Measurements from ENCODE around the gene IQGAP2.

IQGAP2 gene

DNA sequence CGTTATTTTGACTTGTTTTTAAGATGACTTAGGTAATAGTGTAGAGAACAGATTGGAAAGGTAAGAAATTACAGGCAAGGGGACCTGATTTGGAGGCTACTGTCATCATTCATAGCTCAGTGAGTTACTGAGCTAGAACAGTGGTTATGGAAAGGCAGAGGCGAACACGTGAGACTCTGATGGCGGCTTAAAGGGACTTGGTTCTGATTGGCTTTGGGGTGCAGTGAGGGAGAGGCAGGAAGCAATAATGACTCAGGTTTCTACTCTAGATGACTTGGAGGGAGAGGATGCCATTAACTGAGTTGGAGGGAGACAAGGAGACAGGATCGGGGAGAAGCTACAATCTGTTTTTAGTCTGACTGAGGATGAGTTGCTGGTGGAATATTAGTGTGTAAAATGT lies 217.1 kb downstream of the IQGAP2 start:
- DNase-seq = no peak

DNA sequence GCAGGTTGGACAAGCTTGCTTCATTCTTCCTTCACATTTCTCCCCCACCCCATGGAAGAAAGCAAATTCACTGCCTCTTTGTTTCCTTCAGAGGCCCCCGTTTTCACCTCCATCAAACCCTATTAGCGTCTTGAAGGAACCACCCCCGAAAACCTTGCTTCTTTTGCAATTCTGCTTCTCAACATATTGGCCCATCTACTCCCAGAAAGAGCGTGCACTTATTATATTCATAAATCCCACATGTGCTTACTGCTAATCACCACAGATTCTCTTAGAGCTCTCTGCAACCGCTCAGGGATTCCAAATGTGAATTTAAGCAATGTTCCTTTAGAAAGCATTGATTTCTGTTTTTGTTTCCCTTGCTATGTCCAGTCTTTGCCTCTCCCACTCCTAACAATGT lies 219.0 kb downstream of the IQGAP2 start:
- DNase-seq = no peak

DNA sequence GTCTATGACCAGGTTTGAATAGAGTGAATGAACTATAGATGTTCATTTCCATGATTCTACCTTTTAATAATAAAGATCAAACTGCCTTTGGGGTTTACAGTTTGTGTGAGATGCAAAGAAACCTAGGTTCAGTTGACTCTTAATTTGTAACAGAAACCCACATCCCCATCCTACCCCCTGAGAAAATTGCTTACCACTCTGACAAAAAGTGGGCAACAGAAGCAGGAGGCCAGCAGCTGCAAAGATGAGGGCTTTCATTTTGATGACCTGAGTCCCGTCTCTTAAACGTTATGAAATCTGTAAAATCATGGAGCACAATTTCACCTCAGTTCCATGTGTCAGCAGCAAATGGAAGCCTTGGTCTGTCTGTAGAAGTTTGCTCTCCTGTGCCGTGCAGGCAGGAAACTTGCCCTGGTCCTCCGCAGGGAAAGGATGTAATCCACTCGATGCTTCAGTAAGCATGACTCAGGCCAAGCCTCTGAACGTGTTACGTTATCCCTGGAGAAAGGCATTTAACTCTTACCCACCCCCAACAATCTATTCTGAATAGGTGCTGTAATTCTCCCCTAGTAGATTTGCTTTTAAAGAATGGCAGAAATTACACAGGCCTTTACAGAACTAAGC lies 220.0 kb downstream of the IQGAP2 start, which contains the start of gene F2RL2:
F2RL2 (minus strand) TSS at position 431 of the 624 bp plus-strand sequence; CDS start at position 258, 173 bp downstream.
- DNase-seq = no peak

DNA sequence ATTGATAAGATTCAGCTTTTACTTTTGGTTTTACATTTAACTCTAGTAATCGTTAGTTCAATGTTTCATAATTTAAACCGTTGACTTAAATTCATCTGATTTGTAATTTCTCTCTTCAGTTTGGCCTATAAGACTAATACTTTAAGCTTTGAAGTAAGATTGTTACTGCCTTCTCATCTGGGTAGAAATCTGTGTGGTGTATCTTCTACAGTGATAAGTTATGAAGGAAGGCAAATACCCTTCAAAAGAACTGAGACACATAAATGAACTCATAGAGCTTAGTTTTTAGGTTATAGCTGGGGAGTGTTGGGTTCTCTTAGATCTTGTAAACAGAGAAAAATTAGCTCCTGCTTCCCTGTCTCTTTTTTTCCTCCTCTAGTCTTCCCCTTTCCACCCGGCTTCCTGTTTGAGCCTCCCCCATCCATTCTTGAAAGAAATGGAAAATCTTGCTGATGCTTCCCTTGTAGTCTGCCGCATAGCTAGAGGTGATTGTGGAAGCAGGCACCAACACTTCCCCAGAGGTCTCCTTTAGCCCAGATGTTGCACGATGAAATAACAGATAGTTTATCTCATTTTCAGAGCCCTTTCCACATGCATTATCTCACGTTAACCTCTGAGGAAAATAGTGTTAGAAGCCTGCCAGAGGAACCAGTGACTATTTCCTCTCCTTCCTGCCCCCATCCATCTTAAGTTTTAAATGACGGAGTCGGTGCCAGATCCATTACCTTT lies 222.2 kb downstream of the IQGAP2 start:
- no peak for DNase-seq

DNA sequence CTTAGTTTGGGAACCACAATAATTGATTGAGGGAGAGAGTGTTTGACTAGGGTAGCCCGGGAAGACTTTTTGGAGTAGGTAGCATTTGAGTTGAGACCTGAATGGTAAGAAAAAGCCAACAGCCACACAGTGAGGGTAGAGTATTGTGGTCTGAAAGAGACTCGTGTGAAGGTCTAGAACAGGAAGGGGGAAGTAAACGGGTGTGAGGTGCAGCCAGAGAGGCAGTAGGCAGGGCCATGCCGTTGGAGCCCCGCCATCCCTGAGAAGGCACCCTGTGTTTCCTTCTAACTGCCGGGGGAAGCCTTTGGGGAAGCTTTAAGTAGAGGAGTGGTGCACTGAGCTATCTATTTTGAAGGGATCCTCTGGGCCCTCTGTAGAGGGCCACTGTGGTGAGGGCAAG lies 223.7 kb downstream of the IQGAP2 start:
- no peak for DNase-seq

DNA sequence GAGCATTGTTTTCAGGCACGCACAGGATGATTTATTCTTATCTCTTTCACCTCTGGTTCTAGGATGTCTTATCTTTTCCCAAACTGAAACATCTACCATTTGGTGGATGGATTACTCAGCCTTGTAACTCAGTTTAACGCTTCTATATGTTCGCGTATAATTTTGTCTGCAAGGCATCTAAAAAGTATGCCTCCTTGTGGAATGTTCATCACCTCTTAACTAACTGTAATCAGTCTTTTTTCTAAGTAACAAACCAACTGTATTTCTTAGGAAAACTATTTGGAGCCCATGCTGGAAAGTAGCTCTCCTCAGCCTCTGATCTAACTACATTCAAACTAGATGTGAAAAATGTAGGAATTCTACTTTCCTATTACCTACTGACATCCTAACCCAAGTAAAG lies 231.6 kb downstream of the IQGAP2 start:
- DNase-seq = no peak

DNA sequence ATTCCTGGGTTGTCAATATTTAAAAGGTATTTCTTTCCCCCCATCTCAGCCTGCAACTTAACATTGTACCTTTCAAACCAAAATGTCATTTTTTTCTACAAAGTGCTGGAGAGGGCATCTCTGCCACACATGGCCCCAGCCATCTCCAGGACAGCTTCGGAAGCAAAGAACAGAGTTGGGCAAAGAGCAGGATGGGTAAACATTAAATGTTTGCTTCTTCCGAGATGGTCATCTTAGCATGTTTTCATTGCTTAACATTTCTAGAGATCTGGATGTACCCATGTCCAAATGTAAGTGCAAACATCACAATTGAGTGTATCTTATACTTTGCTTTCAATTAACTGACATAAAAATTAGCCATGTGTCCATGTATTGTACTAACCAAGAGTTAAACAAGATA lies 234.4 kb downstream of the IQGAP2 start:
- no peak for DNase-seq

DNA sequence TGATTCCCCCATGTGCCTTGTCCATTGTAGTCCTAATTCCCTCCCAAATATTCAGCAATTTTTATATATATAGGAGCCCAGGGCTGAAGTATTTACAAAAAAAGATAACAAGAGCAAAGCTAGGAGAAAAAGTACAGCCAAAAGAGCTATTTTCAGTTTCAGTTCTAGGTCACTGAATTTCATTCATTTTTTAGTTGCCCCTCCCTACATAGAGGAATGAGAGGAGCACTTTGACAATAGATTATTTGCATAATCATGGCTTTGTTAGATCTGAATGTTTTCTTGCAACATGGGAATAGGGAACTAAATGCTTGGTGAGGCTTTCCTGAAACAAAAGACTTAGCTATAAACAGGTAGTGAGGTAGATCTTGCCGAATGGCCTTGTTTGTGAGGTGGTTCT lies 235.4 kb downstream of the IQGAP2 start:
- no peak for DNase-seq

DNA sequence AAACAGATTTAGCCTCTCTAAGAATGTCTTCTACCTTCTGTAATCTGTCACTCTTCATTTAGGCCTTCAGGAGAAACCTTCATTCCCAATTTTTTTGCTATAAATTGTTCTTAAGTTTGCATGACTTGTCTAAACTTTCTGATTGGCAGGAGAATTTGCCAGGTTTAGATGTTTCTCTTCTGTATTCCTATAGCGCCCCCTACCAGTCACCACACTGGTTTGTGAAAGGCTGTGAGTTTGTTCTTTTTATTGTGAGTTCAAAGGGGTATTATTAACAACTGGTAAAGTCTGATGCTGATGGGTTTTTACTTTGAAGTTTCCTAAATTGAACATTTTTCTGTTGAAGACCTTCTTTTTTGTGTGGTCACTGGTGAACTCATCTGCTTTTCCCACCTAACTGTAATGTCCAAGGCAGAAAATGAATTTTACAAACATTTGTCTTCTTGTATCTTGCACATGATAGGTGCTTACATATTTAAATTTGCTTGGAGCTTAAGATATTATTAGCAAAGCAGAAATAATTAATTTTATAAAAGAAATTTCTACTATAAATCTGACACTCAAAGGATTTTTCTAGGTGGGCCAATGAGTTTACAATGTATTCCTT lies 238.5 kb downstream of the IQGAP2 start:
- DNase-seq = peak; percentile 43

DNA sequence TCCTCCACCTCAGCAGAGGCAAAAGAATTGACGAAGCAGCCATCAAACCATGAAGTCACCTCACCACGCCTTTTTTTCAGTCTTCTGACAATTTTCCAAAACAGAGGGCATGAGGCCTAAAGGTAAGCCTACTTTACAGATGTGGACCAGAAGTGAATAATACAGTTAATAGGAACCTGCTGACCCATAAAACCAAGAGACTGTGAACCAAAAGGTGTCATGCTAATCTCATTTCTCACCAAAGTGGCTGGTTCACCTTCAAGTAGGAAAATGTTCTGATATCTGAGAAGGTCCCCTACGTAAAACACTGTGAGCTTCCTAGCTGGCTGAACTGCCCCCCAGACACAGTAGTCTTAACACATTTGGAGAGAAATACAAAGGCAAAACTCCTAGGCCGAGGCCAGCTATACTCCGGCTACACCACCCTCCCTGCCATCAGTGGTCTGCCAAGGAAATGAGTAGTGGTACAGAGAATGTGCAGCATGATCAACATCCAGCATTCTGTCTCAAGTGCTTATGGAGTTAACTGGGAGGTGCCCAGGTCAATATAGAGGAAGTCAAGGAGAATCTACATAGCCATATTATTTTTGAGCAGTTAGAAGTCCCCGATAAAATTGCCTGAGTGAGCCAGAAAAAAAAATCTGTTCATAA lies 239.4 kb downstream of the IQGAP2 start:
- DNase-seq = no peak

DNA sequence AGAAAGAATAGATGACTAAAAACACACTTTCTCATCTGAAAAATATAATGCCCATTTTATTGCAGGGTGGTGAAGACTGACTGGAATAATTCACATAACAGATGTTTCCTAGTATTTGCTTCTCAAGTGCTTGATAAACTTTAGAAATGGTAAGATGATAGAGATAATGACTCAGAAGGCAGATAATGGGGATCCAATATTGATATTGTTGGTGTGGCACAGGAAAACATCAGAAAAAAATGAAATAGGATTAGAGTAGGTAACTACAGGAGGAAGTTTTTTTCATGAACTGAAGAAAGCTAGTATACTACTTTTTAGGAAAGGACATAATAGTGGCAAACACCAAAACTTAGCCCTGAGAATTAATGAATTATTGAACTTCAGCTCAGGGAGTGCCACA lies 240.3 kb downstream of the IQGAP2 start:
- DNase-seq = no peak

DNA sequence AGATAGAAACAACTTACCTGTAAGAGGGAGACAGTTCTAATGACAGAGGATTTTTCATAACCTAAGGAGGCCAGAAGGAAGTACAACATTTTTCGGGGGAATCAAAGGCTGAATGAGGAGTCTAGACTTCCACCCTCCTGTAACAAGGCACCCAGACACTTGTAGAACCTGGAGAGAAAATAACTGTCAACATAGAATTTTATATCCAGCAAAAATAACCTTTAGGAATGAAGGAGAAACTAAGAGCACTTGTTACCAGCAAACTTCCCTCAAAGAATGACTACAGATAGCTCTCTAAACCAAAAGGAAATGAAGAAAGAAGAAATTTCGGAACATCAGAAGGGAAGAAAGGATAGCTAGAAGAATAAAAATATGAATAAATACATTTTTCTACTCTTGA lies 246.1 kb downstream of the IQGAP2 start:
- DNase-seq = no peak

DNA sequence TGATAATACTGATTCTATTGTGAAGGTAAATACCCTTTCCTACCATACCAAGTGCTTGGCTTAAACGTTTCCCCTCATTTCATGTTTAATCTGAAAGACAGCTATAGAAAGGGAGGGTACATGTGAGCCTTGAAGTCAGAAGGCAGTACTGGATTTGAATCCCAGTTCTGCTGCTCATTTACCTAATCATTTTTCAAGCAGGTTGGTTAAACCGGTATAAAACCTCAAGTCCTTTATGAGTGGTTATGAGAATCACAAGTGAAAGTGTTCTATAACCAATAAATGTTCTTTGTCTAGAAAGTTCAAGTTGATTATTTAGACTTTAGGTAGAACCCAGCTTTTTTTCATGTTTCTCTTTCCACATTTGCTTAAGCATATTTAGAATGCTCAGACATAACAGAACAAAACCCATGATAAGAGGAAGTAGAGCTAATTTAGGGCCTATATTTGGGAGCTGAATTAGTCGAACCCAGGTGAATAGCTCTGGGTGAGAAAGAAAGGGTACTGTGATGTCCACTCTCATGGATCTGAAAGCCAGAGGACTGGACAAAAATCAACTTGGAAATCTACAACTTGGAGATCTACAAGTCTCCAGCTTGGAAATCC lies 249.8 kb downstream of the IQGAP2 start:
- no peak for DNase-seq

DNA sequence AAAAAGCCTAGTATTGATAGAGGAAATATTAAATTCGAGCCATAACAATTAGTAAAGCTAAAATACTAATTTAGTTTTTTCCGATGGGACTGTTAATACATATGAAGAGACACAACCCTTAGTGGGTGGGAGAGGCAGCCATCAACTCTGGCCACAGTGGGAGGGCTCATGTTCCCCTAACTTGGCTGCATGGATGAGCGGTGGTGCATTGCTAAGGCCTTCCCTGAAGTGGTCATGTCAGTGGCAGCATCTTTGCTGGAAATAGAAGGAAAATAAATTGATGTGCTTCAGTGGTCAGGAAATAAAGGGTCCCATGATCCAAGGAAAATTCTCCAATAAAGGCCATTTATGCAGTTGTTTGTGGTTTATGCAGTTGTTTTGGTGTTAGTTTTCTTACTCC lies 254.0 kb downstream of the IQGAP2 start:
- DNase-seq = no peak

DNA sequence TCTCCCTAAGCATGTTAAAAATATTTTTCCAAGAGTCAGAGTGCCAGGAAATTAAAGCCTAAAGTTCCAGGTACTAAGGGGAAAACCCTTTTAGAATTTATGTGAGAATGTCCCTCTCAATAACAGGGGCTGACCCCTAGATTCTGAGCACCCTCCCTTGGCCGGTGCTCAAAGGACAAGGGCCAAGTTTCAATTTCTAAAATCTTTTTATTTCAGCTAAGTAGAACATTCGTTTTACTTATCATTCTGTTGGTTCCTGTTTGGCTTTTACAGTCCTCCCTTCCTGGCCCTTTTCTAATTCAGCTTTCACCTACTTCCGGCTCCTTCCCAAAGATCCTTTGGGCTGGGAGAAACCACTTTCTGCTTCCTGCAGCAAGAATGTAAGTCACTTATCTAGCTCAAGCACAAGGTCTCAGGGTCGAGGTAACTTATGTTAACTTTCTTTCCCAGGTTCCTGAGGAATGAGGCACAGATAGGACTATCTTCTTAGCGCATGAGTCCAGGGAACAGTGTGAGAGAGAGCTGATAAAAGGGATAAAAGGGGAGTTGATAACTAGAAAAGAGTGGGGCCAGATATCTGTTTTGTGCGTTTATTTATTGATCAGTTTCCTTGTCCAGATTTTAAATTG lies 254.7 kb downstream of the IQGAP2 start:
- DNase-seq = no peak

DNA sequence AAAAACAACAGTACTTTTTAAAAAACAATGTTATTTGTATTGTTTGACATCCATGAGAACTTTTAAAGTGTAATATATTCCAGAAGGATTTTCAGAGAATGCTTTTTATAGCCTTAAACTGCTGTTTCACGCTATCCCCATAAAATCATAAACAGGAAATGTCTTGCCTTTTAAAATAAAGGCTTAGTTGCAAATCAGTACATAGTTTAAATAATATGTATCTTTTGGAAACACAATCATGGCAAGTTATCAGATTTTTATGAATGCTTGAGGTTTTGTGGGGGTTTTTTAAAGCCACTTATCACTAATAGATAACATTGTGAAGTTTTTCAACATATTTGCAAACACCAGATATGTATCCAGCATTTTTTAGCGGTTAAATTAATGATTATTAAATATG lies 257.3 kb downstream of the IQGAP2 start:
- DNase-seq = no peak

DNA sequence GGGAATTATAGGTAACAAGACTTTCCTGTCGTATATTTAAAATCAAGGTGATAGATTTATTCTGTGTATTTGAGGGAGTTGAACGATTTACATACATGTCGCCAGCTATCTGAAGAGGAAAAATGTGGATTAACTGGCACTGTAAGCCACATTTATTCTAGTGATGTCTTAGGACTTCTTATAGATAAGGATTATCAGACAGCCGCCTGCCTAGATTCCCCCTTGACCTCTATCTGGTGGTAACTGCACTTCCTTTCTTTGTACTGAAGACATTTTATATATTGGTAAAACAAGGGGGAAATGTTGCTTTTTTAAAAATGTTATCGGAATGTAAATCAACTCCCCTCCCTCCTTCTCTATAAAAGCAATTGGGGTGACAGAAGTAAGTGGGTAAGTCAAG lies 259.4 kb downstream of the IQGAP2 start:
- DNase-seq = no peak

DNA sequence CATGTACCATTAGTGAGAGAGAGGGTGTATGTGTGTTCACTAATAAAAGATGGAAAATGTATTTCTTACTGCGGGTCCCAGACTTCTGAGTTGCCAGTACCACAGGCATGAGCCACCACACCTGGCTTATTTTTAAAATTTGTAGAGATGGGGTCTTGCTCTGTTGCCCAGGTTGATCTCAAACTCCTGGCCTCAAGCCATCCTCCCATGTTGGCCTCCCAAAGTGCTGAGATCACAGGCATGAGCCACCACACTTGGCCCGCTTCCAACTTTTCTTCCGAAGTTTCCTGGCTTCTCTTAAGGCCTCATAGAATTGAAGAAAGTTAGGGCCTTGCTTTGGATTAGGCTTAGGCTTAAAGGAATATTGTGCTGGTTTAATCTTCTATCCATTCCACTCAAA lies 260.5 kb downstream of the IQGAP2 start:
- no peak for DNase-seq

DNA sequence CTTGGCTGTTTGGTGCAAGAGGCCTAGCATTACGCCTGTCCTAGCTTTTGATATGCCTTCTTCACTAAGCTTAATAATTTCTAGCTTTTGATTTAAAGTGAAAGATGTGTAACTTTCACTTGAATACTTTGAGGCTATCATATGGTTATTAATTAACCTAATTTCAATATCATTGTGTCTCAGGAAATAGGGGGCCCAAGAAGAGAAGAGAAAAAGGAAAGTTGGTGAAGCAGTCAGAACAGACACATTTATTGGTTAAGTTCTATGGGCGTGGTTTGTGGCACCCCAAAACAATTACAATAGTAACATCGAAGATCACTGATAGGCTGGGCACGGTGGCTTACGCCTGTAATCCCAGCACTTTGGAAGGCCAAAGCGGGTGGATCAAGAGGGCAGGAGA lies 261.0 kb downstream of the IQGAP2 start:
- no peak for DNase-seq

DNA sequence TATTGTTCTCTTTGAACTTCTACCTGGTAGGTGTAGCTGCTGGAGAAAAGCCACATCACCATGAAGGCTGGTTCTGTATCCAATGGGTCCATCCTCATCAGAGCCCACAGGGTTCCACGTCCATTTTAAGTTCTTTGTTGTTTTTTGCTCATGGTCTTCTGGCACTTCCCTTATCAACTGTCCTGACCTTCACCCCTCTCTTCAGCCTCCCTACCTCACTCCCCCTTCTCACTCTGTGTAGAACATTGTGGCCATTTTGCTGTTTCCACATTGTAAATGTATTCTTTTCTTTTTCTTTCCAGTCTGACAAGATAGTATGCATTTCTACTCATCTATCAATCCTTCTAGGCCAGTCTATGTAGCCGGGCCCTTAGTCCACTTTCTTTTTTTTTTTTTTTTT lies 264.4 kb downstream of the IQGAP2 start:
- no peak for DNase-seq

DNA sequence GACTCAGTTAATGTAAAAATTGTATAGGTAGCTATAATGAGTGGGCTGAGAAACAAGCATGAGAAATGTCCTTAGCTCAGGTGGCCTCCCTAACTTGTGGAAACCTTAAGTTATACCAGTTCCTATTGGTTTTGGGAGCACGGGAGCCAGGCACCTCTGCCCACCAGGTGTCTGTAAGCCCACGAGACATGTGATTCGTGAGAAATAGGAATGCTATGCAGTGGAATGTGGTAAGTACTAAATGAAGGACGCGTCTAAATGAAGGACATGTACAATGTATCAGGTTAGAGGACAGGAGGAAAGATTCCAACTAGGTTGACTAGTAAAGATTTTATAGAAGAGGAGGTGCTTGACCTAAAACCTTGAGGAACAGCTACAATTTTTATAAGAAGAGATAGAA lies 266.2 kb downstream of the IQGAP2 start:
- no peak for DNase-seq

DNA sequence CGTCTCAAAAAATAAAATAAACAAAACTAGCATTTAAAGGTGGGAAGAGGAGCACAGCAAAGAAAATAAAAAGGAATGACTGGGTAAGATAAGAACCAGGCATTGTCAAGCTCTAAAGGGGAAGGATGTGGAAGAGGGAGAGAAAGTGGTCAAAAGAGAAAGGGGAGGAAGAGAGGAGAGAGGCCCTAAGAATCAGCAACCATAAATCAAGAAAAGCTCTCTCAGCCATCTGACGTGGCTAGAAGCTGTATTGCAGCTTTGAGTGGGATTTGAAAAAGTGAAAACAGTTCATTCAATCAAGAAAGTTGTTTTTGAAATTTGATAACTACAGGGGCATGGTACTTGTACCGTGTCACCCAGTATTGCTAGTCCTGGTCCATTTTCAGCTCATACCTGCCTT lies 267.4 kb downstream of the IQGAP2 start:
- DNase-seq = no peak

DNA sequence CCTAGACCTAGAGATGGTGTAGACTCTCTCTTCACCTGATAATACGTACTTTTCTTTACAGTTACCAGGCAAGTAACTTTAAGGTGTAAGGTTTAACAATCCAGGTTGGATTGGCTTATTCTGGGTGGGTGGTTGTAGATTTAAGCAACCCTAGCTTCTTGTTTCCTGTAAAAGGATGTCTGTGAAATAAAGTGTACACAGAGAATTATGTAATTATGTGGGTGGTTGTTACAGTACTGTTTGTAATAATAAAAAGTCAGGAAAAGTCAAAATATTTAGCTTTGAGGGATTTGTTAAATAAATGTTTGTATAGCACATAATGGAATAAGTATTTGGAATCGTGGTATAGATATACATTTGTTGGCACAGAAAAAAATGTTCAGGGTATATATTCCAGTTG lies 269.2 kb downstream of the IQGAP2 start:
- no peak for DNase-seq
